VCaP (cell line): ENCODE data around the gene NABP2.
"Not testable (repeated sequence)": the region's sequence is repeated elsewhere in the genome, so short reads cannot be mapped to it uniquely, and the experiment has no call there.

Experiments
- H3K27ac ChIP-seq: fragments of 450-650 bp; 2 replicates; pipeline ENCODE4 v1.5.1; 2017
- CTCF ChIP-seq: fragments of 450-650 bp; conservative IDR thresholded peaks from 2 replicates; pipeline ENCODE4 v1.5.1; 2017; ENCODE audit warnings: mild to moderate bottlenecking, moderate library complexity

The NABP2 gene

GRCh38 chr12:56257491-56258067, 33.4 kb downstream of the NABP2 start:
- TF ChIP-seq CTCF, result no peak
- peak overlapping the region; percentile 87 for H3K27ac ChIP-seq

GRCh38 chr12:56258068-56258819, 34.1 kb downstream of the NABP2 start, which contains the start of gene ANKRD52:
Gene ANKRD52, minus strand, starts transcription at chr12:56258384. Its CDS starts 115 bp downstream, at chr12:56258269.
- H3K27ac ChIP-seq, result peak within 1 kb of the TSS; percentile 87
- TF ChIP-seq CTCF, result peak; percentile 95

GRCh38 chr12:56258820-56259183, 34.7 kb downstream of the NABP2 start:
- TF ChIP-seq CTCF, result no peak
- peak overlapping the region; percentile 87 for H3K27ac ChIP-seq

- no peak for TF ChIP-seq CTCF
These were observed 36.2 kb downstream of the NABP2 start for GRCh38 chr12:56260380-56260779.

GRCh38 chr12:56260921-56261320, 36.8 kb downstream of the NABP2 start:
- H3K27ac ChIP-seq, result no peak overlapping the region
- no peak for TF ChIP-seq CTCF

More at GRCh38 chr12:56260380-56260779, 36.2 kb downstream of the NABP2 start:
- H3K27ac ChIP-seq, result no peak overlapping the region

- TF ChIP-seq CTCF, result no peak
- no peak overlapping the region for H3K27ac ChIP-seq
These were observed 37.5 kb downstream of the NABP2 start for GRCh38 chr12:56261503-56262232.

- H3K27ac ChIP-seq, result not testable (repeated sequence)
These were observed 38.8 kb downstream of the NABP2 start for GRCh38 chr12:56262955-56263354.

- peak overlapping the region; percentile 79 for H3K27ac ChIP-seq
These were observed 42.0 kb downstream of the NABP2 start for GRCh38 chr12:56266068-56266692.
